IPS-18c (cell line): ENCODE measurements around the gene ZNF609.
"Not testable (repeated sequence)": the region's sequence is repeated elsewhere in the genome, so short reads cannot be mapped to it uniquely, and the experiment has no call there.

ENCODE experiments used
- H3K4me3 ChIP-seq: 2 replicates; pipeline ENCODE4 v1.7.0; 2013; ENCODE audit warnings: low read depth, mild to moderate bottlenecking, low read length, moderate library complexity; ENCODE audit not compliant: insufficient read depth
- H3K9me3 ChIP-seq: one replicate; pipeline ENCODE4 v1.6.1; 2013; ENCODE audit warnings: mild to moderate bottlenecking, low read length, moderate library complexity; ENCODE audit not compliant: control insufficient read depth, insufficient read depth

The ZNF609 gene

GRCh38 chr15:64478863-64479262 lies 18.5 kb downstream of the ZNF609 start:
- Histone ChIP-seq H3K4me3 (no peak overlapping the region), H3K9me3 (peaks cover 2% of the 10 kb centered on the region)

- Histone ChIP-seq H3K9me3 (peaks cover 2% of the 10 kb centered on the region), H3K4me3 (no peak overlapping the region)
These were observed 20.5 kb downstream of the ZNF609 start for GRCh38 chr15:64480891-64481290.

- no peak overlapping the region for H3K4me3 ChIP-seq
- peaks cover 2% of the 10 kb centered on the region for H3K9me3 ChIP-seq
These were observed 23.4 kb downstream of the ZNF609 start for GRCh38 chr15:64483749-64484148.

GRCh38 chr15:64485796-64486195 lies 25.4 kb downstream of the ZNF609 start:
- Histone ChIP-seq H3K9me3 (peaks cover 2% of the 10 kb centered on the region), H3K4me3 (no peak overlapping the region)

GRCh38 chr15:64490598-64491259 lies 30.4 kb downstream of the ZNF609 start:
- H3K9me3 ChIP-seq = no peaks in the 10 kb centered on the region
- no peak overlapping the region for H3K4me3 ChIP-seq

GRCh38 chr15:64493641-64494040 lies 33.3 kb downstream of the ZNF609 start:
- H3K4me3 ChIP-seq = no peak overlapping the region
- no peaks in the 10 kb centered on the region for H3K9me3 ChIP-seq

GRCh38 chr15:64495968-64496367 lies 35.6 kb downstream of the ZNF609 start:
- H3K4me3 ChIP-seq, H3K9me3 ChIP-seq: not testable (repeated sequence)

- no peaks in the 10 kb centered on the region for H3K9me3 ChIP-seq
- no peak overlapping the region for H3K4me3 ChIP-seq
These were observed 40.5 kb downstream of the ZNF609 start for GRCh38 chr15:64500695-64501395.

GRCh38 chr15:64501396-64501715 lies 41.0 kb downstream of the ZNF609 start:
- H3K4me3 ChIP-seq = no peak overlapping the region
- no peaks in the 10 kb centered on the region for H3K9me3 ChIP-seq

- H3K4me3 ChIP-seq = no peak overlapping the region
- no peaks in the 10 kb centered on the region for H3K9me3 ChIP-seq
These were observed 41.8 kb downstream of the ZNF609 start for GRCh38 chr15:64502151-64502550.

GRCh38 chr15:64502551-64502950 lies 42.2 kb downstream of the ZNF609 start:
- Histone ChIP-seq H3K4me3 (no peak overlapping the region), H3K9me3 (no peaks in the 10 kb centered on the region)

GRCh38 chr15:64503197-64503596 lies 42.8 kb downstream of the ZNF609 start:
- Histone ChIP-seq H3K4me3 (no peak overlapping the region), H3K9me3 (no peaks in the 10 kb centered on the region)

- Histone ChIP-seq H3K4me3 (no peak overlapping the region), H3K9me3 (no peaks in the 10 kb centered on the region)
These were observed 43.3 kb downstream of the ZNF609 start for GRCh38 chr15:64503640-64504039.

- no peak overlapping the region for H3K4me3 ChIP-seq
These were observed 47.0 kb downstream of the ZNF609 start for GRCh38 chr15:64507293-64507802.

GRCh38 chr15:64507845-64508244 lies 47.5 kb downstream of the ZNF609 start:
- Histone ChIP-seq H3K9me3 (no peaks in the 10 kb centered on the region), H3K4me3 (no peak overlapping the region)

More at GRCh38 chr15:64507293-64507802, 47.0 kb downstream of the ZNF609 start:
- no peaks in the 10 kb centered on the region for H3K9me3 ChIP-seq

GRCh38 chr15:64513823-64514222 lies 53.4 kb downstream of the ZNF609 start:
- Histone ChIP-seq H3K4me3 (no peak overlapping the region), H3K9me3 (no peaks in the 10 kb centered on the region)

- Histone ChIP-seq H3K4me3 (no peak overlapping the region), H3K9me3 (no peaks in the 10 kb centered on the region)
These were observed 54.8 kb downstream of the ZNF609 start for GRCh38 chr15:64515196-64515595.

- no peaks in the 10 kb centered on the region for H3K9me3 ChIP-seq
- H3K4me3 ChIP-seq = no peak overlapping the region
These were observed 55.4 kb downstream of the ZNF609 start for GRCh38 chr15:64515825-64516224.
